Panc1 (cell line): ENCODE data around the gene MS4A18. TPM values are rescaled to one million over a fixed set of nuclear protein-coding genes. Genes with fewer than 3 reads are reported as not detected.

ENCODE experiments used
- ATAC-seq: fragments of 200-7000 bp; cut with Tn5 transposase; 2 replicates; pipeline ENCODE4 v1.9.1; 2020; ENCODE audit warnings: mild to moderate bottlenecking, moderate library complexity
- BruUV-seq: library from RNA; stranded (reverse); fragments of 400-500 nt; replicated peaks from 2 replicates; lab custom pipeline; 2021; lab: Mats Ljungman, UMichigan
- CTCF ChIA-PET: fragments of 300-600 bp; sonication (Branson Sonifier 250); formaldehyde crosslinking; loops from one replicate; lab custom pipeline; 2022; ENCODE audit warnings: antibody characterized with exemption; lab: Charles Lee
- POLR2A ChIA-PET: fragments of 300-600 bp; sonication (Branson Sonifier 250); formaldehyde crosslinking; loops from one replicate; lab custom pipeline; 2022; ENCODE audit warnings: antibody characterized with exemption; lab: Charles Lee
- DNase-seq: peaks from one replicate; pipeline ENCODE4 v3.0.0-alpha.2; 2010; ENCODE audit warnings: low read depth, low spot score
- H3K27ac ChIP-seq: 2 replicates; pipeline ENCODE4 v1.5.1; 2011; ENCODE audit warnings: mild to moderate bottlenecking, low read length, inconsistent platforms
- H3K27me3 ChIP-seq: fragments of 200-500 bp; sonication (Bioruptor generic); 2 replicates; pipeline ENCODE4 v1.6.0; 2014; ENCODE audit warnings: low read length, inconsistent platforms; ENCODE audit not compliant: control insufficient read depth, insufficient read depth
- H3K36me3 ChIP-seq: fragments of 200-500 bp; sonication (Bioruptor generic); 2 replicates; pipeline ENCODE4 v1.5.1; 2014; ENCODE audit warnings: inconsistent platforms, mild to moderate bottlenecking, low read length, moderate library complexity; ENCODE audit not compliant: control insufficient read depth, insufficient read depth
- H3K4me1 ChIP-seq: 2 replicates; pipeline ENCODE4 v1.5.1; 2011; ENCODE audit warnings: inconsistent platforms, mild to moderate bottlenecking, low read length, moderate library complexity; ENCODE audit not compliant: control insufficient read depth, insufficient read depth
- H3K4me3 ChIP-seq, 2 experiments: 2 replicates each; pipeline ENCODE4 v1.5.1; 2011 to 2012; ENCODE audit warnings: low read depth in 2 of 2, low read length in 2 of 2, mild to moderate bottlenecking in 2 of 2, inconsistent platforms in 1 of 2, moderate library complexity in 1 of 2
- H3K9me3 ChIP-seq: fragments of 200-500 bp; sonication (Bioruptor generic); 2 replicates; pipeline ENCODE4 v1.5.1; 2014; ENCODE audit warnings: low read depth, mild to moderate bottlenecking, inconsistent platforms, low read length, moderate library complexity; ENCODE audit not compliant: control insufficient read depth, insufficient read depth
- POLR2AphosphoS5 ChIP-seq: IDR thresholded peaks from 2 replicates; pipeline ENCODE4 v1.6.1; 2012; ENCODE audit warnings: mild to moderate bottlenecking, low read depth, low read length, moderate library complexity
- SIN3A ChIP-seq: IDR thresholded peaks from 2 replicates; pipeline ENCODE4 v1.6.1; 2012; ENCODE audit warnings: low read depth, mild to moderate bottlenecking, low read length, moderate library complexity, borderline replicate concordance; ENCODE audit not compliant: insufficient read depth
- TCF7L2 ChIP-seq: IDR thresholded peaks from 2 replicates; pipeline ENCODE4 v1.6.1; 2011; ENCODE audit warnings: mild to moderate bottlenecking, low read depth, low read length, inconsistent platforms
- in situ Hi-C: cut with HindIII; loops from 2 replicates; pipeline ENCODE4 v1.10.0; 2016; ENCODE audit warnings: low sequenced_read_pairs, low pct_unique_long_range_greater_than_20kb
- intact Hi-C: fragments of 100-400 bp; cut with micrococcal nuclease; formaldehyde crosslinking; loops from one replicate; pipeline ENCODE4 v1.10.0; 2022; ENCODE audit not compliant: unreplicated experiment
- total RNA-seq: library from RNA; stranded (reverse); gene quantifications from one replicate; pipeline ENCODE4 v1.2.1, GENCODE V29; 2021; ENCODE audit not compliant: unreplicated experiment
- TF ChIP-seq, protein P1 (sequence below), 2 experiments: IDR thresholded peaks; 2 replicates each; pipeline ENCODE4 v1.6.1; 2011 to 2012; ENCODE audit warnings: low read depth in 2 of 2, control low read depth in 1 of 2, low read length in 1 of 2, mild to moderate bottlenecking in 1 of 2, moderate library complexity in 1 of 2; ENCODE audit not compliant: insufficient read depth in 1 of 2
- TF ChIP-seq, protein P2 (sequence below): fragments of 450-650 bp; IDR thresholded peaks from 2 replicates; pipeline ENCODE4 v1.5.1; 2017; ENCODE audit warnings: mild to moderate bottlenecking

Gene MS4A18
- total RNA-seq, 1 experiment from 2014 or later = not detected

DNA sequence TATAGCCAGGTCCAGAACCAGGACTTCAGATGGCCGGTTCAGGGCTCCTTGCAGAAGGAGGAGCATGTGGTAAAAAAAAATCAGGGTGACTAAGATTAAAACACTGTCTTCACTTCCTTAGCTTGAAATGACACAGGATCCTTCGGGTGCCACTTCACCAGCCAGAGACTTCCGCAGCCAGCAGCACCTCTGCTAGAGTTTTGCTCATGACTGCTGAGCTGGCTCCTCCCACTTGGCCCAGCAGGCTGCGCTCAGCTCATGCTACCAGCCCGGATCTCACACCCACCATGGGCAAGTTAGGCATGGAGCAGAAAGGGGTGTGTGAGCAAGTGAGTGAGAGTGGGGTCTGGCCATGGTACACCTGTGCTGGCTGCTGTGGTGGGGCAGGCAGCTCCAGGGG, 6.6 kb upstream of the MS4A18 start:
- Histone ChIP-seq H3K27me3 (peaks cover 9% of the 10 kb centered on the region; the same call in 1 of the 2 replicates), H3K36me3 (no peaks in the 10 kb centered on the region), H3K4me3 (no peak overlapping the region), H3K27ac (no peak overlapping the region), H3K9me3 (no peaks in the 10 kb centered on the region), H3K4me1 (no peaks in the 10 kb centered on the region)
- POLR2A ChIA-PET = no interaction called here
- TF ChIP-seq TCF7L2 (no peak), SIN3A (no peak), POLR2AphosphoS5 (no peak)
- TF ChIP-seq, protein P1, sequence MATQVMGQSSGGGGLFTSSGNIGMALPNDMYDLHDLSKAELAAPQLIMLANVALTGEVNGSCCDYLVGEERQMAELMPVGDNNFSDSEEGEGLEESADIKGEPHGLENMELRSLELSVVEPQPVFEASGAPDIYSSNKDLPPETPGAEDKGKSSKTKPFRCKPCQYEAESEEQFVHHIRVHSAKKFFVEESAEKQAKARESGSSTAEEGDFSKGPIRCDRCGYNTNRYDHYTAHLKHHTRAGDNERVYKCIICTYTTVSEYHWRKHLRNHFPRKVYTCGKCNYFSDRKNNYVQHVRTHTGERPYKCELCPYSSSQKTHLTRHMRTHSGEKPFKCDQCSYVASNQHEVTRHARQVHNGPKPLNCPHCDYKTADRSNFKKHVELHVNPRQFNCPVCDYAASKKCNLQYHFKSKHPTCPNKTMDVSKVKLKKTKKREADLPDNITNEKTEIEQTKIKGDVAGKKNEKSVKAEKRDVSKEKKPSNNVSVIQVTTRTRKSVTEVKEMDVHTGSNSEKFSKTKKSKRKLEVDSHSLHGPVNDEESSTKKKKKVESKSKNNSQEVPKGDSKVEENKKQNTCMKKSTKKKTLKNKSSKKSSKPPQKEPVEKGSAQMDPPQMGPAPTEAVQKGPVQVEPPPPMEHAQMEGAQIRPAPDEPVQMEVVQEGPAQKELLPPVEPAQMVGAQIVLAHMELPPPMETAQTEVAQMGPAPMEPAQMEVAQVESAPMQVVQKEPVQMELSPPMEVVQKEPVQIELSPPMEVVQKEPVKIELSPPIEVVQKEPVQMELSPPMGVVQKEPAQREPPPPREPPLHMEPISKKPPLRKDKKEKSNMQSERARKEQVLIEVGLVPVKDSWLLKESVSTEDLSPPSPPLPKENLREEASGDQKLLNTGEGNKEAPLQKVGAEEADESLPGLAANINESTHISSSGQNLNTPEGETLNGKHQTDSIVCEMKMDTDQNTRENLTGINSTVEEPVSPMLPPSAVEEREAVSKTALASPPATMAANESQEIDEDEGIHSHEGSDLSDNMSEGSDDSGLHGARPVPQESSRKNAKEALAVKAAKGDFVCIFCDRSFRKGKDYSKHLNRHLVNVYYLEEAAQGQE (IDR thresholded peaks at IDR 0.05; ENCODE audit: insufficient read depth in 1 of 2, low read depth in 2 of 2, low read length in 1 of 2) = no peak
- TF ChIP-seq, protein P2, sequence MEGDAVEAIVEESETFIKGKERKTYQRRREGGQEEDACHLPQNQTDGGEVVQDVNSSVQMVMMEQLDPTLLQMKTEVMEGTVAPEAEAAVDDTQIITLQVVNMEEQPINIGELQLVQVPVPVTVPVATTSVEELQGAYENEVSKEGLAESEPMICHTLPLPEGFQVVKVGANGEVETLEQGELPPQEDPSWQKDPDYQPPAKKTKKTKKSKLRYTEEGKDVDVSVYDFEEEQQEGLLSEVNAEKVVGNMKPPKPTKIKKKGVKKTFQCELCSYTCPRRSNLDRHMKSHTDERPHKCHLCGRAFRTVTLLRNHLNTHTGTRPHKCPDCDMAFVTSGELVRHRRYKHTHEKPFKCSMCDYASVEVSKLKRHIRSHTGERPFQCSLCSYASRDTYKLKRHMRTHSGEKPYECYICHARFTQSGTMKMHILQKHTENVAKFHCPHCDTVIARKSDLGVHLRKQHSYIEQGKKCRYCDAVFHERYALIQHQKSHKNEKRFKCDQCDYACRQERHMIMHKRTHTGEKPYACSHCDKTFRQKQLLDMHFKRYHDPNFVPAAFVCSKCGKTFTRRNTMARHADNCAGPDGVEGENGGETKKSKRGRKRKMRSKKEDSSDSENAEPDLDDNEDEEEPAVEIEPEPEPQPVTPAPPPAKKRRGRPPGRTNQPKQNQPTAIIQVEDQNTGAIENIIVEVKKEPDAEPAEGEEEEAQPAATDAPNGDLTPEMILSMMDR = no peak
- DNase-seq = no peak
- no peak for ATAC-seq
- no TSS peak for BruUV-seq
- CTCF ChIA-PET = no interaction called here
- in situ Hi-C loops (no loop called here), intact Hi-C loops (no loop called here)

DNA sequence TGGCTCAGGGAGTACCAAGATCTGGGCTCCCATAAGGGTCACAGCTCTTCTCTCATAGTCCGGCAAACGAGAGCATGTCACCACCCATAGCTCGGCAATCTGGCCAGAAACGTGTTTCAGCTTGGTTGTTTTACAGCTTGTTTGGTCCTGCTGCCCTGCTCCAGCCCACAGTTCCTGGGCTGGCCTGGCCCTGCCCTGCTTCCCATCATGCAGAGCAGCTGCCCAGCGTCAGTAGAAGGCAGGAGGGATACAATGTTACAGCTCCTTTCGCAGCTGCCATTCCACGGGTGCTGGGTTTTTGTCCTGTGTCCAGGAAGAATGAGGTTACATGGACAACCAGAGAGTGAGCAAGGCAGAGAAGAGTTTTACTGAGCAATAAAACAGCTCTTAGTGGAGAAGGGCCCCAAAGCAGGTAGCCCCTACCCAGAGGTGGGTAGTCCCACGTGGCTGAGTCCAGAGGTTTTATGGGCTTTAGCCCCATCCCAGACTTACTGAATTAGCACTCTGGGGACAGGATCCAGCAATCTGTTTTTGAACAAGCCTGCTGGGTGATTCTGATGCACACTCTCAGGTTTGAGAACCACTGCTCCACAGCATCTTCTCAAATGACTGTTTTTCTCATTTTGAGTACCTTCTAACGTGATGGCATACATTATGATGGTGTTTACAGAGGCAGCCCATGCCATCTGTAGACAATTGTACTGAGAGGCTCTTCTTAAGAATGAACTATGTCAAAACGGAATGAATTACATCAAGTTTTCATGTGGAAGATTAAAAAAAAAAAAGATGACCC, 5.8 kb upstream of the MS4A18 start:
- Histone ChIP-seq H3K27me3 (peaks cover 9% of the 10 kb centered on the region; the same call in 1 of the 2 replicates), H3K4me3 (no peak overlapping the region), H3K9me3 (no peaks in the 10 kb centered on the region), H3K4me1 (no peaks in the 10 kb centered on the region), H3K27ac (no peak overlapping the region), H3K36me3 (no peaks in the 10 kb centered on the region)
- ChIA-PET POLR2A (no interaction called here), CTCF (no interaction called here)
- TF ChIP-seq, protein P2 = no peak
- no peak for TF ChIP-seq POLR2AphosphoS5
- TF ChIP-seq SIN3A = no peak
- no peak for TF ChIP-seq TCF7L2
- TF ChIP-seq, protein P1 (IDR thresholded peaks at IDR 0.05; ENCODE audit: insufficient read depth in 1 of 2, low read depth in 2 of 2, low read length in 1 of 2) = no peak
- intact Hi-C loops = no loop called here
- no peak for DNase-seq
- ATAC-seq = no peak
- in situ Hi-C loops = no loop called here
- BruUV-seq = no TSS peak
